Left ventricle myocardium inferior (tissue), 1 donor: ENCODE measurements around the gene C14orf119. TPM values are rescaled to one million over a fixed set of nuclear protein-coding genes. Genes with fewer than 3 reads are reported as not detected.

Experiments
- DNase-seq: peaks from one replicate; pipeline ENCODE4 v3.0.0-alpha.2; 2020
- H3K27ac ChIP-seq: fragments of 200-600 bp; replicated peaks from 2 replicates; pipeline ENCODE4 v1.8.0; 2021
- H3K27me3 ChIP-seq: fragments of 200-600 bp; 2 replicates; pipeline ENCODE4 v1.8.0; 2021; ENCODE audit warnings: low read depth
- H3K36me3 ChIP-seq: fragments of 200-600 bp; 2 replicates; pipeline ENCODE4 v1.8.0; 2021
- H3K4me1 ChIP-seq: fragments of 200-600 bp; 2 replicates; pipeline ENCODE4 v1.8.0; 2021
- H3K4me3 ChIP-seq: fragments of 200-600 bp; 2 replicates; pipeline ENCODE4 v1.8.0; 2021; ENCODE audit warnings: mild to moderate bottlenecking, moderate library complexity
- H3K9me3 ChIP-seq: fragments of 200-600 bp; replicated peaks from 2 replicates; pipeline ENCODE4 v1.8.0; 2021
- CTCF ChIP-seq: fragments of 200-600 bp; IDR thresholded peaks from 2 replicates; pipeline ENCODE4 v1.8.0; 2021; ENCODE audit warnings: antibody characterized with exemption, mild to moderate bottlenecking, borderline replicate concordance
- intact Hi-C: fragments of 100-400 bp; cut with micrococcal nuclease; formaldehyde crosslinking; loops from one replicate; pipeline ENCODE4 v1.11.0; 2022
- total RNA-seq: library from RNA; stranded (reverse); fragmentation: NEBNext Ultra II Directional; extraction: Animal tissue kit (Norgen Biotek cat#: 25700); gene quantifications from one replicate; pipeline ENCODE4 v1.2.1, GENCODE V29; 2021
- donor health status: DM: no; HTN: yes; CAD: no; lungs with severe emphysema.

Gene C14orf119
- total RNA-seq, 1 donor from 2014 or later = 25.2 TPM

DNA sequence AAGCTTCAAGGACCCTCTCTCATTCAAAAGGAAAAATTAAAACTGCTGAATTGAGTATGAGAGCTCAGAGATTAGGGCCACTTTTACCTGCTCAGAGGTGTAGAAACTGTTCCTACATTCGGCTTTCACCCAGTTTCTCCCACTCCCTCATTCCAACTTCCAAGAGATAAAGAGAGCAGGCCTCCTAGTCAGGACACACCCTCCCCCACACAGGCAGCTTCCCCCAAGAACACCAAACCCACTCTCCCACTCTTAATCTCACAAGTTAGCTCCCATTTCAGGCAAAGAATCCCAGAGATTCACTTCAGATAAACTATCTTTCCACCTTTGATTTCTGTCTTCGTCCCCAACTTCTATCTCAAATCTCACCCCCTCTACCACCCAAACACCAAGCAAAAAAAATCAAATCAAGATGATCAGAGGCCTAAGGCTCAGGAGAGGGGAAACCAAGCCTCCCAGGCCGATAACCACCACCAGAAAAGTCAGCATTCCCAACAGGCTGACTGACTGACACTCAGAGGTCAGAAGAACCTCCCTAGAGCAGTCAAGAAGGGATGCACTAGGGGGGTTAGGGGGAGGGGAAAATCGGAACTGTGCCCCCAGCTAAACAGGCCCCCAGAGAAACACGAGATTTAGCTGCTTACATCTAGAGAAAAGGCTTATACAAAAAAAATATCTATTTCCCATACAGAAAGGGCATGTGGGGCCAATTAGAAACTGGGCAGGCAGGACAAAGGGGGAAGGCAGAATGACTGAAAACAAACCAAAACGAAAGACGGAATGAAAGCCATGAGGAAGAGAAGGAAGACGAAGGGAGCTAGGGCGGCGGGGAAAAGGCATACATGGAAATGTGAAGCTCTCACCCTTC is 24.8 kb upstream of the C14orf119 start:
- peaks cover 66% of the 10 kb centered on the region for H3K36me3 ChIP-seq
- TF ChIP-seq CTCF = no peak
- H3K9me3 ChIP-seq = no peaks in the 10 kb centered on the region
- H3K4me1 ChIP-seq = peaks cover 56% of the 10 kb centered on the region
- intact Hi-C loops = no loop called here
- H3K27ac ChIP-seq = peak overlapping the region; percentile 81
- peak overlapping the region; percentile 70 for H3K4me3 ChIP-seq
- H3K27me3 ChIP-seq = no peaks in the 10 kb centered on the region
- DNase-seq = no peak

GRCh38 chr14:23071244-23071920 is 23.9 kb upstream of the C14orf119 start:
- no peak for TF ChIP-seq CTCF
- Histone ChIP-seq H3K36me3 (peaks cover 66% of the 10 kb centered on the region), H3K4me1 (peaks cover 57% of the 10 kb centered on the region), H3K9me3 (no peaks in the 10 kb centered on the region), H3K27ac (peak overlapping the region; percentile 81), H3K4me3 (peak overlapping the region; percentile 70), H3K27me3 (no peaks in the 10 kb centered on the region)
- intact Hi-C loops = no loop called here
- peak; percentile 83 for DNase-seq

DNA sequence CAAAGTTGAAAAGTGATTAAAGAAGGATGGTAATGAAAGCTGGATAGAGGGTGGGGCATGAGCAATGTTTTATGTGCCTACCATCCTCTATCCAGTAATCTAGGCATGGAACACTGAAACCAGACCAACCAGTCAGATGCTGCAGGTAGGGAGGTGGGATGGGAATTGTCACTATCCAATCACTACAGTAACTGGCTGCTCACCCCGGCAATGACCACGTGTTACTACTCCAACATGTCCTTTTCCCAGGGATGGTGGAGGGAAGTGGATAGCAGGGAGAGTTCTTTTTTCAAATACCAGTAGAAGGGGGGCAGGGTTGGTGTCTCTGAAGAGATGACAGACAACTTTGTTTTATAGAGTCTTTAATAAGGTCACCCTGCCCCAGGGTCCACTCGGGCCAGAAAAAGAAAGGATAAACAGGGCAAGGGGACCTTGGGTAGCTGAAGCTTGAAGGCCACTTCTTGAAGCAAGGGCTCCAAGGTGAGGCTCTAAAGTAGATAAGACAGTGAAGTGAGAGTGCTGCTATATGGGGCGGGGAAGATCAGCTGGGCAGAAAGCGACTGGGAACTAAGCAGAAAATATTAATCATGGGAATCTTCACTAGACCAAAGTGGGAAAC is 23.3 kb upstream of the C14orf119 start:
- H3K9me3 ChIP-seq = no peaks in the 10 kb centered on the region
- H3K36me3 ChIP-seq = peaks cover 66% of the 10 kb centered on the region
- no peak for DNase-seq
- intact Hi-C loops = no loop called here
- peak overlapping the region; percentile 81 for H3K27ac ChIP-seq
- no peak for TF ChIP-seq CTCF
- peaks cover 59% of the 10 kb centered on the region for H3K4me1 ChIP-seq
- H3K27me3 ChIP-seq = no peaks in the 10 kb centered on the region
- peak overlapping the region; percentile 70 for H3K4me3 ChIP-seq

- no peaks in the 10 kb centered on the region for H3K9me3 ChIP-seq
- no peaks in the 10 kb centered on the region for H3K27me3 ChIP-seq
- peaks cover 63% of the 10 kb centered on the region for H3K4me1 ChIP-seq
- no peak for DNase-seq
- TF ChIP-seq CTCF = no peak
- no peak overlapping the region for H3K4me3 ChIP-seq
- H3K36me3 ChIP-seq = peaks cover 77% of the 10 kb centered on the region
- H3K27ac ChIP-seq = no peak overlapping the region
- intact Hi-C loops = no loop called here
Observed at GRCh38 chr14:23074906-23075305, 20.4 kb upstream of the C14orf119 start.

DNA sequence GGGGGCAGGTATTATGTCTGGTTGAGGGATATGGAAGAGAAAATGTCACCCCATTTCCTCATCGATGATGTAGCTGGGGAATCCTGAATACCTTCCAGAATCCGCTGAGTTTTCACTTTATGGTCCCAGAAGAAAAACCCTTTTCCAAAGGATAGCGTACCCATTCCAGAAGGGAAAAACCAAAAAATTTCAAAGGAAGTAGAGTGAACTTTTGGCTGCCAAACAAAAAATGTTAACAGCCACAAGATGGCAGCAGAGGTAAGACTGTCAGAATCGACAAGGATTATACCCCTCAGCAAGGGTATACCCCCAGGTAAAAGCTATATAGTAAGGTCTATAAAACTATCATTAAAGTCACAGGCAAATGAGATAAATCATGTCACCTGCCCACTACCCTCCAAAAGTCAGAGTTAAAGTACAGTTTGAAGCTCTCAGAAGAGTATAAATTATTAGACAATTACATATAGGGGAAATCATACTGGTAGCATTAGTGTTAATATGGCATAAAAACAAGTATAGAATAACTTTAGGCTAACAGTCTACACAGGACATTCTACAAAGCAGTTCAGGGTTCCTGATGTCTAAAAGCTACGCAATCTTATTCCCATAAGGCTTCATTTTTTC is 18.4 kb upstream of the C14orf119 start:
- no peaks in the 10 kb centered on the region for H3K9me3 ChIP-seq
- peaks cover 46% of the 10 kb centered on the region for H3K4me1 ChIP-seq
- no peaks in the 10 kb centered on the region for H3K27me3 ChIP-seq
- H3K36me3 ChIP-seq = peaks cover 97% of the 10 kb centered on the region
- no peak overlapping the region for H3K4me3 ChIP-seq
- H3K27ac ChIP-seq = no peak overlapping the region
- intact Hi-C loops = no loop called here
- TF ChIP-seq CTCF = peak; percentile 71
- no peak for DNase-seq
